PC-9 (cell line): ENCODE results near the gene RFX4.

ENCODE experiments used
- CTCF ChIP-seq: fragments of 200-600 bp; sonication (generic); conservative IDR thresholded peaks from 2 replicates; pipeline ENCODE4 v1.6.1; 2017; ENCODE audit warnings: mixed run types, antibody characterized with exemption, mild to moderate bottlenecking, moderate library complexity
- EZH2 ChIP-seq: fragments of 200-600 bp; sonication (generic); IDR thresholded peaks from 2 replicates; pipeline ENCODE4 v1.8.0; 2017; ENCODE audit warnings: antibody characterized with exemption, low read depth

GRCh38 chr12:106724934-106725333, 142.1 kb downstream of the RFX4 start:
- TF ChIP-seq CTCF (no peak), EZH2 (no peak)
